DMS 273 treated with DMSO at 0.1 percent for 48 hours (cell line): ENCODE measurements around the gene FARP1.
"Not testable (repeated sequence)": the region's sequence is repeated elsewhere in the genome, so short reads cannot be mapped to it uniquely, and the experiment has no call there.

Experiments
- DNase-seq: peaks from one replicate; lab custom pipeline; 2025; lab: John Stamatoyannopoulos, UW

FARP1 gene

DNA sequence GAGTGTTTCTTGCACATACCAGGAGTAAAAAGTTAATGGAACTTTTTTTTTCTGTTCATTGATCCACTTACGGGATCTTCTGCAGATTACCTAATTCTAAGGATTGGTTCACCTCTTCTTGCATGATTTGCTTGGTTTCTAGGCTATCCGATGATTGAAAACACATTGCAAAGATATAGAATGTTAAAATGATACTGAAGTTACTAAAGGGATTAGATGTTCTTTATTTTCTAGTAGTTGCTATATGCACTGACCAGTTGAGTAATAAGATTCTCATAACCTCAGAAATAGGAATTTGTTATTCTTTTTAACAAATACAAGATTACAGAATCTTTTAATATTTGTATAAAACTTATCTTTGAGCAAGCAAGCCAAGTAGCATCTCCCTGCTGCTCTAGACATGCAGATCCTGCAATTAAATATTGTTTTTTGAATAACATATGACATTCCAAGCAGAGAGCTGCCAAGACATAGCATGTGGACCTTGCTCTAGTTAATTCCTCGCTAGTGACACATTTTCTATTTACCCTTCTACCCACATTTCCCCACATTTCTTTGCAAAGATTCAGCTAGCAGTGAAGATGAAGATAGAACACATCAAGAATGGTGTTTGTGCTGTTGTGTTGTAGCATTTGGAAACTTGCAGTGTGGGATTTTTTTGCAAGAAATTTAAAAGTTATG, 85.9 kb downstream of the FARP1 start:
- DNase-seq, result no peak

- not testable (repeated sequence) for DNase-seq
Measured at GRCh38 chr13:98230762-98231161, 87.9 kb downstream of the FARP1 start.

DNA sequence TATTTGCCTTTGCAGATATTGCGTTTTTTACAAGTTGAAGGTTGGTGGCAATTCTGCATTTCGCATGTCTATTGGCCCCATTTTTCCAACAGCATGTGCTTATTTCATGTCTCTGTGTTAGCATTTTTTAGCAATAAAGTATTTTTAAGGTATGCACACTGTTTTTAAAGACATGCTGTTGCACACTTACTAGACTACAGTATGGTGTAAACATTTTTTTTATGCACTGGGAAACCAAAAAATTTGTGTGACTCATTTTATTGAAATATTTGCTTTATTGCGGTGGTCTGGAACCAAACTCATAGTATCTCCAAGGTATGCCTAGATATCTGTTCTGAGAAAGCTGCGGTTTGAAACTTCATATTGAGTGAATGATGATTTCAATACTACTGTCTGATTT, 89.6 kb downstream of the FARP1 start:
- DNase-seq, result no peak

GRCh38 chr13:98233127-98233526, 90.2 kb downstream of the FARP1 start:
- no peak for DNase-seq

DNA sequence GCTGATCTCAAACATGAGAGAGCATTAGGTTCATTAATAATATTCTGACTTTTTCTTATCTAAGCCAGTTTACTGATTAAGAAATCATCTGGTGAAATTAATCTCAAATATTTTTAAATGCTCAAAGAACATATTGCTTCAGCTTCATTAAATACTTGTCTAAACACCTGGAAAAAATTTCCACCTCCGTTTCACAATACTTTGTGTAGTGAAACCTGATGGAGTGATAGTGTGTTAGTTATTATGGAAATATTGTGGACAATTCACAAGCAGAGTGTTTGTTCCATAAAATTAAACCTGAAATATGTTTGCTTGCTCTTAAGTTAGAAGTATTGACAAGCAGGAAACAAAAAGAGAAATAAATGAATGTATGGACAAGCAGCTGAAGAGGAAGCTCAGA, 91.5 kb downstream of the FARP1 start:
- no peak for DNase-seq

GRCh38 chr13:98236197-98236596, 93.3 kb downstream of the FARP1 start:
- DNase-seq, result no peak

DNA sequence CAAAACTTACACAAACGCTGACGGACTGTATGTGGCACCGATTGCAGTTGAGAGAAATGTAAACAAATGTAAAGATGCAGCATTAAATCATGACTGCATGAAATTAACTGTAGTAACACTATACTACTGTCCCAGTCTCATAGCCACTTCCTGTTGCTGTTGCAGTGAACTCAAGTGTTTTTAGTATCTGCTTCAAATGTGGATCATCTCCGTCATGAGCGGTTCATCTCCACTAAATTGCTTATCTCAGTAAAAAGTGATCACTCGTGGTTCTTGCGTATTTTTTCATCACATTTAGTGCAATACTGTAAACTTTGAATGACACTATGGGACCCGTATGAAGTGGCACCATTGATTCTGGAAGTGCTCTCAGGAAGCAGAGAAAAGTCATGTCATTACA, 94.4 kb downstream of the FARP1 start:
- no peak for DNase-seq

GRCh38 chr13:98239162-98240076, 96.5 kb downstream of the FARP1 start:
- DNase-seq, result no peak

- DNase-seq, result no peak
Measured at GRCh38 chr13:98240135-98240534, 97.2 kb downstream of the FARP1 start.

GRCh38 chr13:98240974-98241373, 98.1 kb downstream of the FARP1 start:
- DNase-seq, result no peak

GRCh38 chr13:98241976-98242375, 99.1 kb downstream of the FARP1 start:
- DNase-seq, result no peak

GRCh38 chr13:98242403-98242802, 99.5 kb downstream of the FARP1 start:
- no peak for DNase-seq

- no peak for DNase-seq
Measured at GRCh38 chr13:98243929-98244272, 101.0 kb downstream of the FARP1 start.

- no peak for DNase-seq
Measured at GRCh38 chr13:98246538-98247172, 103.8 kb downstream of the FARP1 start.

GRCh38 chr13:98251708-98252107, 108.8 kb downstream of the FARP1 start:
- no peak for DNase-seq

GRCh38 chr13:98252931-98253470, 110.1 kb downstream of the FARP1 start:
- DNase-seq, result no peak

- DNase-seq, result no peak
Measured at GRCh38 chr13:98253526-98253925, 110.6 kb downstream of the FARP1 start.

GRCh38 chr13:98254513-98254912, 111.6 kb downstream of the FARP1 start:
- no peak for DNase-seq

DNA sequence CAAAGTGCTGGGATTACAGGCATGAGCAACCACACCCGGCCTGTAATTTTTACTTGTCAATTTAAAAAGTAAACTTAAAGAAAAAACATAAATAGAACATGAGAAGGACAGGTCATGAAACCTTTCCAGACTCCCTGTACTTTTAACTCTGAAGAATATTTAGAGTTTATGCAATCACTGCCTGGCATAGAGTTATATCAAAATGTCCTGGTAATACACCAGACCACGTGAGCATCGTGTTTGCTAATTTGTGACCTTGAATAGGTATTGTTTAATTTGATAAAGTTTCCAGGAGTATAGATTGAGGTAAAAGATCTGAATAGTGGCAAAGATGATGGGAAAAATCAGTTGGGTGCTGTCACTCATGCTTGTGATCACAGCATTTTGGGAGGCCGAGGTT, 115.3 kb downstream of the FARP1 start:
- no peak for DNase-seq

DNA sequence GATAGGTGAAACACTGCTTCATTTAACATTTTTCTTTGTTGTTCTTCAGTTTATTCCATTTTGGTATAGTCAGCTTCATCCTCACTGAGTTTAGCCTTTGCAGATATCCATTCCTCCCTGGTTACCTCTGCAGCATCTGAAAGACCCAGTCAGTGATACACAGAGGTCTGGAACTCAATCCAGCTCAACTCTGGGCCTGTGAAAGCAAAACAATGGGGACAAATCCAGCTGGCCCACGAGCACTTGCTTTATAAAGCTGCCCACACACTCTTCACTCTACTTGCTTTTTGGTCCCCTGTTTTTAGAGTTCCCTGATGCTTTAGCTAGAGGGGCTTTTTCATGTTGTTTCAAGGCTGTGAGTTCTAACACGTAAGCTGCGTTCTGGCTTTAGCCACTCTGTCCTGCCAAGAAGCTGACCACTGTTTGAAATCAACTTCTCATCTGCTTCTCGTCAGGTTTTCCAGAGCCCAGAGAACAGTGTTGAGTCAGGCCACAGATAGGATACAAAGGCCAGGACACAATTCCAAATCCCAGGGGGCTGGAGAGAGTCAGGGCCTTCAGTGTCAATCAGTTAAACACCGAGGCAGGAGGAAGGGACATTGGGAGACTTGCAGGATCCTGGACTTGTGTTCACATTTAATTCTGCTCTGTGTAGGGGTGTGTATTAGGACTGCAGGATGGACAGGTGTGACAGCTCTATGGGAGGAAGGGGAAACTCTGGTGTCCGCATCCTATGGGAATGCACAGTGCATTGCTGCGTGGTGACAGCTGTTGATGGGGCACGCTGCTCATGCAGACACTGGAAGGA, 117.7 kb downstream of the FARP1 start:
- no peak for DNase-seq

DNA sequence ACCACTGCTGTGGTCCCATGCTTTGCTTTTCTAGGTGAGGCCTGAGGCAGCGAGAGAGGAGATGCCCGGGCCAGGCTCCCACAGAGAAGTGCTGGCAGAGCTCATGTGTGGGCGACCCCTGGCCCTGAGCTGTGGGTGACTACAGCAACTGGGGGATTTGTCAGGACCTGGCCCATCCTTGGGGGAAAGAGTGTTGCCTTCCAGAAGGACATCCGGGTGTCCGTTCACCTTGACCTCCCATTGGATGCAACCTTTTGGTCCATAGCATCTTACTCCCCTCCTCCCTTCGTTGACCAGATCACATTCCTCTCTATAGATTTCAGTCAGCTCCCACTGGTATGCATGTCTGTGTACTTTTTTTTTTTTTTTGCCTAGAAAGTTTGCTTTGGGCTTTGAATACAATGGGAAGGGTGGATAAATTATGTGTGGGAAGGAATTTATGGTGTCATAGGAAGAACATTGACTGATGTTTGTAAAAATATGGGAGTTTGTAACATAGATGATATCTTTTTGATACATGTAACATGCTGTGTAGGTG, 118.3 kb downstream of the FARP1 start:
- DNase-seq, result no peak

- no peak for DNase-seq
Measured at GRCh38 chr13:98262292-98262691, 119.4 kb downstream of the FARP1 start.
